Naive B cell (primary cell): Measurements from ENCODE around the gene CEP97. TPM values are rescaled to one million over a fixed set of nuclear protein-coding genes. Genes with fewer than 3 reads are reported as not detected.
A peak's percentile ranks its signal among the peaks of the same experiment; 100 is the strongest.
"Not testable (repeated sequence)": the region's sequence is repeated elsewhere in the genome, so short reads cannot be mapped to it uniquely, and the experiment has no call there.

ENCODE experiments used
- ATAC-seq, 2 donors: fragments of 150-1000 bp; cut with Tn5 transposase; 2 replicates each; pipeline ENCODE4 v1.10.0; 2021; ENCODE audit warnings: low read depth in 2 of 2, mild to moderate bottlenecking in 2 of 2, moderate library complexity in 2 of 2
- DNase-seq: peaks from one replicate; pipeline ENCODE4 v3.0.0; 2022
- H3K27ac Mint-ChIP-seq, 6 donors: one replicate each; pipeline ENCODE4 v1.8.0; 2020 to 2022; ENCODE audit warnings: mild to moderate bottlenecking in 6 of 6, mixed read lengths in 6 of 6, moderate library complexity in 5 of 6, inconsistent platforms in 2 of 6
- H3K27me3 Mint-ChIP-seq, 3 donors: one replicate each; pipeline ENCODE4 v1.8.0; 2021 to 2022; ENCODE audit warnings: mixed read lengths in 3 of 3, mild to moderate bottlenecking in 1 of 3
- H3K36me3 Mint-ChIP-seq, 2 donors: one replicate each; pipeline ENCODE4 v1.8.0; 2020 to 2022; ENCODE audit warnings: mixed read lengths in 2 of 2, inconsistent platforms in 1 of 2, mild to moderate bottlenecking in 1 of 2
- H3K4me1 Mint-ChIP-seq, 3 donors: one replicate each; pipeline ENCODE4 v1.8.0; 2020 to 2022; ENCODE audit warnings: mixed read lengths in 3 of 3, inconsistent platforms in 1 of 3, mild to moderate bottlenecking in 1 of 3, moderate library complexity in 1 of 3
- H3K4me3 Mint-ChIP-seq, 8 donors: one replicate each; pipeline ENCODE4 v1.8.0; 2020 to 2022; ENCODE audit warnings: mild to moderate bottlenecking in 8 of 8, mixed read lengths in 8 of 8, moderate library complexity in 8 of 8, inconsistent platforms in 2 of 8
- H3K9me3 Mint-ChIP-seq, 7 donors: one replicate each; pipeline ENCODE4 v1.8.0; 2020 to 2022; ENCODE audit warnings: mixed read lengths in 7 of 7, mild to moderate bottlenecking in 5 of 7, inconsistent platforms in 2 of 7, moderate library complexity in 1 of 7
- polyA plus RNA-seq, 6 donors: library from polyadenylated mRNA; unstranded; fragments of 300-500 nt; fragmentation: Illumina TruSeq; gene quantifications; one replicate each; pipeline ENCODE4 v1.2.3, GENCODE V29; 2021; ENCODE audit warnings: low read depth in 6 of 6

CEP97 gene
- polyA plus RNA-seq, 6 donors from 2014 or later: 4.1 to 5.8 (median 4.9) TPM

GRCh38 chr3:101689286-101689685, 35.1 kb upstream of the CEP97 start:
- peaks cover 23 to 49% (median 44%) of the 10 kb centered on the region in 3 donors for H3K4me1 Mint-ChIP-seq
- peaks cover 10% of the 10 kb centered on the region in 2 donors for H3K36me3 Mint-ChIP-seq
- no peaks in the 10 kb centered on the region for H3K27me3 Mint-ChIP-seq
- H3K27ac Mint-ChIP-seq: peak overlapping the region in 3 of 6 donors; percentile 4 to 63 (median 57)
- peak overlapping the region in 3 of 8 donors; percentile 47 to 78 (median 60) for H3K4me3 Mint-ChIP-seq
- no peaks in the 10 kb centered on the region for H3K9me3 Mint-ChIP-seq
- ATAC-seq: no peak
- DNase-seq: no peak

- DNase-seq (no peak), ATAC-seq (no peak)
- Mint-ChIP-seq H3K36me3 (no peaks in the 10 kb centered on the region), H3K27me3 (no peaks in the 10 kb centered on the region), H3K4me3 (peak overlapping the region in 2 of 8 donors; percentile 35 to 55), H3K9me3 (no peaks in the 10 kb centered on the region), H3K4me1 (peaks cover 10 to 38% (median 29%) of the 10 kb centered on the region in 3 donors), H3K27ac (peak overlapping the region in 2 of 6 donors; percentile 59 to 84)
Observed at GRCh38 chr3:101690972-101691371, 33.4 kb upstream of the CEP97 start.

- ATAC-seq, H3K4me3 Mint-ChIP-seq, H3K9me3 Mint-ChIP-seq, H3K27me3 Mint-ChIP-seq, DNase-seq, H3K36me3 Mint-ChIP-seq: not testable (repeated sequence)
- Mint-ChIP-seq H3K27ac (peak overlapping the region in 1 of 6 donors; percentile 24), H3K4me1 (peaks cover 6 to 30% (median 24%) of the 10 kb centered on the region in 3 donors)
Observed at GRCh38 chr3:101691685-101692671, 32.4 kb upstream of the CEP97 start.

DNA sequence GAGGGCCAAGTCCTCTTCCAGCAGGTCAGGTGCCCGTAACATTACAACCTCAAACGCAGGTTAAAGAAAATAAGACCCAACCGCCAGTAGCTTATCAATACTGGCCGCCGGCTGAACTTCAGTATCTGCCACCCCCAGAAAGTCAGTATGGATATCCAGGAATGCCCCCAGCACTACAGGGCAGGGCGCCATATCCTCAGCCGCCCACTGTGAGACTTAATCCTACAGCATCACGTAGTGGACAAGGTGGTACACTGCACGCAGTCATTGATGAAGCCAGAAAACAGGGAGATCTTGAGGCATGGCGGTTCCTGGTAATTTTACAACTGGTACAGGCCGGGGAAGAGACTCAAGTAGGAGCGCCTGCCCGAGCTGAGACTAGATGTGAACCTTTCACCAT, 30.9 kb upstream of the CEP97 start:
- ATAC-seq: peak; percentile 82 to 83
- H3K4me3 Mint-ChIP-seq, H3K27me3 Mint-ChIP-seq, H3K36me3 Mint-ChIP-seq, DNase-seq, H3K9me3 Mint-ChIP-seq, H3K27ac Mint-ChIP-seq: not testable (repeated sequence)
- peaks cover 6 to 22% (median 17%) of the 10 kb centered on the region in 3 donors for H3K4me1 Mint-ChIP-seq

DNA sequence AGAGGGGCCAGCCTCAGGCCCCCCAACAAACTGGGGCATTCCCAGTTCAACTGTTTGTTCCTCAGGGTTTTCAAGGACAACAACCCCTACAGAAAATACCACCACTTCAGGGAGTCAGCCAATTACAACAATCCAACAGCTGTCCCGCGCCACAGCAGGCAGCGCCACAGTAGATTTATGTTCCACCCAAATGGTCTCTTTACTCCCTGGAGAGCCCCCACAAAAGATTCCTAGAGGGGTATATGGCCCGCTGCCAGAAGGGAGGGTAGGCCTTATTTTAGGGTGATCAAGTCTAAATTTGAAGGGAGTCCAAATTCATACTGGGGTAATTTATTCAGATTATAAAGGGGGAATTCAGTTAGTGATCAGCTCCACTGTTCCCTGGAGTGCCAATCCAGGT, 29.6 kb upstream of the CEP97 start:
- Mint-ChIP-seq H3K4me1 (peaks cover under 1 to 18% (median 11%) of the 10 kb centered on the region in 3 donors), H3K27ac (peak overlapping the region in 1 of 6 donors; percentile 60)
- not testable (repeated sequence) for H3K4me3 Mint-ChIP-seq, H3K36me3 Mint-ChIP-seq, DNase-seq, H3K9me3 Mint-ChIP-seq, ATAC-seq, H3K27me3 Mint-ChIP-seq

DNA sequence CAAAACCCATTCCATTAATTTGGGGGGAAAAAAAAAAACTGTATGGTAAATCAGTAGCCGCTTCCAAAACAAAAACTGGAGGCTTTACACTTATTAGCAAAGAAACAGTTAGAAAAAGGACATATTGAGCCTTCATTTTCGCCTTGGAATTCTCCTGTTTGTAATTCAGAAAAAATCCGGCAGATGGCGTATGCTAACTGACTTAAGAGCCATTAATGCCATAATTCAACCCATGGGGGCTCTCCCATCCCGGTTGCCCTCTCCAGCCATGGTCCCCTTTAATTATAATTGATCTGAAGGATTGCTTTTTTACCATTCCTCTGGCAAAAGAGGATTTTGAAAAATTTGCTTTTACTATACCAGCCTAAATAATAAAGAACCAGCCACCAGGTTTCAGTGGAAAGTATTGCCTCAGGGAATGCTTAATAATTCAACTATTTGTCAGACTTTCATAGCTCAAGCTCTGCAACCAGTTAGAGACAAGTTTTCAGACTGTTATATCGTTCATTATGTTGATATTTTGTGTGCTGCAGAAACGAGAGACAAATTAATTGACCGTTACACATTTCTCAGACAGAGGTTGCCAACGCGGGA, 28.5 kb upstream of the CEP97 start:
- peaks cover 2 to 10% (median 7%) of the 10 kb centered on the region in 3 donors for H3K4me1 Mint-ChIP-seq
- DNase-seq: peak; percentile 51
- H3K4me3 Mint-ChIP-seq: no peak overlapping the region
- H3K27me3 Mint-ChIP-seq: no peaks in the 10 kb centered on the region
- ATAC-seq: peak in 1 of 2 donors; percentile 44
- H3K36me3 Mint-ChIP-seq: no peaks in the 10 kb centered on the region
- H3K9me3 Mint-ChIP-seq: no peaks in the 10 kb centered on the region
- H3K27ac Mint-ChIP-seq: no peak overlapping the region

DNA sequence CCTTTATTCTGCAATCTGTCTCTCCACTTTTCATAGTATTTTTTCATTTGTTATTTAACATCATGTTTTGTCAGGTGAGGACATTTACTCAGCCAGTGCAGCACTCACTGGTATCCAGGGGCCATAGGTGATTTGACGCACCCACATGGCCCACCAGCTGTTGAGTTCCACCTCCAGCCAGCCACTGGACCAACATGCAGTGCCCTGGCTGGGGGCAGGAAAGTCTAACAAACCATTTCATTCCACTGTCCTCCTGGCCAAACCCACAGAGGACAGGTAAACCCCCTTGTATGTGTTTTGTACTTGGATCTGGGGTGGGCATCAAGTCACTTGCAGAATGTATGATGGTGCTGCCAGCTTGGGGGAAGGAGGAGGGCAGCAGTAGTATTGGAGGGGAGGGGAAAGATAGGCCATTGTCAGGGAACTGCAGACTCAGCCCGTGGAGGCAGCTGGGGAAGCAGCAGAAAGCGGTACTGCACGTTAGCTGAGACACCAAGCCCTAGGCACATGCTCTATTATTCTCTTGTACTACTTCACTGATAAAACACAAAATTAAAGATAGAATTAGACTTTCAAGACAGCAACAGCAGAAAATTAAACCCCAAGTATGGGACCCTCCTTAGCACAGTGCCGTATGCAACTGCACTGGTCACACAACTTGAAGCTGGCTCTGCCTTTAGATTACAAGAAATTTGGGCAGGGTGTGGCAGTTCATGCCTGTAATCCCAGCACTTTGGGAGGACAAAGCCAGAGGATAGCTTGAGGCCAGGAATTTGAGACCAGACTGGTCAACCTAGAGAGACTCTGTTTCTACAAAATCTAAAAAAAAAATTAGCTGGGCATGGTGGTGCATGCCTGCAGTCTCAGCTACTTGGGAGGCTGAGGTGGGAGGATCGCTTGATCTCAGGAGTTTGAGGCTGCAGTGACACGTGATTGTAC, 22.4 kb upstream of the CEP97 start:
- Mint-ChIP-seq H3K4me3 (no peak overlapping the region), H3K4me1 (peaks cover 7 to 12% (median 11%) of the 10 kb centered on the region in 3 donors), H3K27ac (peak overlapping the region in 4 of 6 donors; percentile 23 to 91 (median 36)), H3K27me3 (no peaks in the 10 kb centered on the region), H3K36me3 (no peaks in the 10 kb centered on the region), H3K9me3 (no peaks in the 10 kb centered on the region)
- no peak for ATAC-seq
- no peak for DNase-seq

- Mint-ChIP-seq H3K4me1 (peaks cover 7 to 12% (median 11%) of the 10 kb centered on the region in 3 donors), H3K27me3 (no peaks in the 10 kb centered on the region), H3K9me3 (no peaks in the 10 kb centered on the region), H3K4me3 (no peak overlapping the region), H3K36me3 (no peaks in the 10 kb centered on the region), H3K27ac (no peak overlapping the region)
- DNase-seq: no peak
- no peak for ATAC-seq
Observed at GRCh38 chr3:101702726-101703125, 21.7 kb upstream of the CEP97 start.

GRCh38 chr3:101703169-101703568, 21.2 kb upstream of the CEP97 start:
- Mint-ChIP-seq H3K4me1 (peaks cover 7 to 12% (median 11%) of the 10 kb centered on the region in 3 donors), H3K36me3 (no peaks in the 10 kb centered on the region), H3K4me3 (no peak overlapping the region), H3K9me3 (no peaks in the 10 kb centered on the region), H3K27ac (no peak overlapping the region), H3K27me3 (no peaks in the 10 kb centered on the region)
- ATAC-seq (no peak), DNase-seq (no peak)

DNA sequence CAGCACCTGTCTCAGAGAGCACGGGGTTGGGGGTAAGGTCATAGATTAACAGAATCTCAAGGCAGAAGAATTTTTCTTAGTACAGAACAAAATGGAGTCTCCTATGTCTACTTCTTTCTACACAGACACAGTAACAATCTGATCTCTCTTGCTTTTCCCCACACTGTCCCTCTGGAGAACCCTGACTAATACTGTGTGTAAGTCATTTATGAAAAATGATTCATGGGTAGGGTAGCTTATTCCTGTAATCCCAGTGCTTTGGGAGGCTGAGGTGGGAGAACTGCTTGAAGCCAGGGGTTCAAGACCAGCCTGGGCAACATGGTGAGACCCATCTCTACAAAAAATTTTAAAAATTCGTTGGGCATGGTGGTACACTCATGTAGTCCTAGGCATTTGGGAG, 19.8 kb upstream of the CEP97 start:
- peaks cover 7 to 12% (median 11%) of the 10 kb centered on the region in 3 donors for H3K4me1 Mint-ChIP-seq
- H3K4me3 Mint-ChIP-seq, H3K36me3 Mint-ChIP-seq: not testable (repeated sequence)

DNA sequence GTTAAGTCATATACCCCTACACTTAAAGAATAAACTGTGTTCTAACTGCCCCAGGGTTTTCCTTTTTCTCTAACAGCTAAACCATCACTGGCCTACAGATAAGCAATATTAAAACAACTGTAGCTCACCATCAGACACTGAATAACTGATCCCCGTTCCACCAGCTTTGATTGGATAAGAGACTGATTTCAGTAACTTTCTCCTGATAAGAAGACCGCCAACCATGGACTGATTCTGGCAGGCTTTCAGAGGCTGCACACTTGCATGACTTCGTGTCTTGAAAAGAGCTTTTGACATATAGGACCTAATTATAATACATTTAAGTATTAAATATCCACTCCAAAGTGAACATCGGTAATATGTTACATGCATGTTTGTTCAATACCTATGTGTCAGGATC, 15.3 kb upstream of the CEP97 start:
- Mint-ChIP-seq H3K4me3 (no peak overlapping the region), H3K27ac (no peak overlapping the region), H3K36me3 (no peaks in the 10 kb centered on the region), H3K27me3 (no peaks in the 10 kb centered on the region), H3K4me1 (no peaks in the 10 kb centered on the region), H3K9me3 (no peaks in the 10 kb centered on the region)
- DNase-seq (no peak), ATAC-seq (no peak)

More for the DNA sequence above, 19.8 kb upstream of the CEP97 start:
- ATAC-seq, DNase-seq, H3K27me3 Mint-ChIP-seq, H3K9me3 Mint-ChIP-seq: not testable (repeated sequence)
- H3K27ac Mint-ChIP-seq: peak overlapping the region in 1 of 6 donors; percentile 38

- Mint-ChIP-seq H3K36me3 (no peaks in the 10 kb centered on the region), H3K4me1 (peaks cover 19 to 21% (median 20%) of the 10 kb centered on the region in 3 donors), H3K4me3 (no peak overlapping the region), H3K27me3 (no peaks in the 10 kb centered on the region), H3K9me3 (no peaks in the 10 kb centered on the region), H3K27ac (no peak overlapping the region)
- DNase-seq: no peak
- ATAC-seq: no peak
Observed at GRCh38 chr3:101718455-101718854, 6.0 kb upstream of the CEP97 start.
